Iris pigment epithelial cell (primary cell): ENCODE data around the gene TMEM81.
A peak's percentile ranks its signal among the peaks of the same experiment; 100 is the strongest.

Experiments used
- DNase-seq: peaks from one replicate; pipeline ENCODE4 v3.0.0-alpha.2; 2011; ENCODE audit warnings: low read depth

The TMEM81 gene, protein sequence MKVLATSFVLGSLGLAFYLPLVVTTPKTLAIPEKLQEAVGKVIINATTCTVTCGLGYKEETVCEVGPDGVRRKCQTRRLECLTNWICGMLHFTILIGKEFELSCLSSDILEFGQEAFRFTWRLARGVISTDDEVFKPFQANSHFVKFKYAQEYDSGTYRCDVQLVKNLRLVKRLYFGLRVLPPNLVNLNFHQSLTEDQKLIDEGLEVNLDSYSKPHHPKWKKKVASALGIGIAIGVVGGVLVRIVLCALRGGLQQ

GRCh38 chr1:205084360-205084759 is at the start of gene TMEM81:
Gene TMEM81, minus strand, starts transcription at chr1:205084460. Its CDS starts 140 bp downstream, at chr1:205084320.
- DNase-seq, result no peak

- DNase-seq, result no peak
Measured at GRCh38 chr1:205133287-205133686, 49.0 kb upstream of the TMEM81 start.

- DNase-seq, result no peak
Measured at GRCh38 chr1:205129447-205130029, 45.3 kb upstream of the TMEM81 start.

DNA sequence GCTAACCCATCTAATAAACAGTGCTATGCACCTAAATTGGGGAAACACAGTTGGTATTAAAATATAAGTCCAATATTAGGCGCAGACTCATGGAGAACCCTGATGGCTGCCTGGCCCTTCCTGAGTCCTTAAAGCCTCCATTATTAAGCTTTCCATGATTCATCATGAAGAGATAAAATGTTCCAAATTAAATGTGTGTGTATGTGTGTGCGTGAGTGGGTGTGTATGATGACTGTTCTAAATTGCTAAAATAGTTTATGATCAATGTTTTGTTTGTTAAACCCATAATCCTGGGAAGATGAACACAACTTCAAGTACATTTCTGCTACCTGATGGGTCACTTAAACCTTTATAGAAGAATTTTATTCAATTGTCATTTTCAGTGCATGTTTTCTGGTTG is 43.8 kb upstream of the TMEM81 start:
- DNase-seq, result no peak

GRCh38 chr1:205127646-205128045 is 43.4 kb upstream of the TMEM81 start:
- no peak for DNase-seq

- no peak for DNase-seq
Measured at GRCh38 chr1:205124726-205125125, 40.5 kb upstream of the TMEM81 start.

GRCh38 chr1:205122489-205122882 is 38.2 kb upstream of the TMEM81 start:
- no peak for DNase-seq

DNA sequence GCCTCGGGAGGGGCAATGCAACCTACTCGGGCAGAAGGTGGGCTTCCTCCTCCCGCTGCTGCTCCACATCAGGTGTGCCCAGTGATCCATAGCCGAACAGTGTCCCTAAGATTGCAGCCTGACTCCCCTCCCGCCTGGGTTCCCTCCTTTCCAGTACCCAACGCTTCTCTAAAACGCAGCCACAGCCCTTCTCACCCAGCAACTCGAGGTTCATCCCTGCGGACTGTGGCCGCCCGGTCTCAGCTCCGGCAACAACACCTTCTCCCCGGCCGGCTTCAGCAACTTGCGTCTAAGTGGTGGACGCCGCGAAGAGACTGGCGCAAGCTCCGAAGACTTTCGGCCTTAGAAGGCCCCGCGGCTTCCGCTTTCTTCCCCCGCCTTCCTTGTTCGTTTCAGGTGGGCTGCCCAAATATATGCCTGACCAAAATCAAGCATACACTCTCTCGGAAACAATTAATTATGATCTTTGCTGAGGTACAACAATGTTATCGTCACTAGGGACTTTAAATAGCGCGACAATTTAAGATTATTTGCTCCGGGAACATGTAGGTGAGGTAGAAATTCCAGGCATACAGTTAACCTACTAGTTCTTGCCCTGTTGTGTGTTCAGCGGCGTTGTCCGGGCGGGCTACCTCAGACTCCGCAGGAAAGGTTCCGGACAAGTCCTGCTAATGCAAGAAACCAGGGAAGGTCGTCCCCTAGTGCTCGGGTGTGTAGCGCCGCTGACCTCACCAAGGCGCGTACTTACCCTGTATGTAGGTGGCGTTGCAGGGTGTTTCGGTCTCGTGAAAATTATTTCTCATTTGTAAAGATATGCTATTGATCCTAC is 37.6 kb upstream of the TMEM81 start, which contains the start of gene RBBP5:
Gene RBBP5 (minus strand): TSS at position 319 of the 829 bp plus-strand sequence. CDS start 105 bp downstream, at position 214.
- DNase-seq, result peak; percentile 99

GRCh38 chr1:205118752-205119151 is 34.5 kb upstream of the TMEM81 start:
- DNase-seq, result no peak

GRCh38 chr1:205111354-205111753 is 27.1 kb upstream of the TMEM81 start:
- DNase-seq, result no peak

- no peak for DNase-seq
Measured at GRCh38 chr1:205109711-205110110, 25.5 kb upstream of the TMEM81 start.

DNA sequence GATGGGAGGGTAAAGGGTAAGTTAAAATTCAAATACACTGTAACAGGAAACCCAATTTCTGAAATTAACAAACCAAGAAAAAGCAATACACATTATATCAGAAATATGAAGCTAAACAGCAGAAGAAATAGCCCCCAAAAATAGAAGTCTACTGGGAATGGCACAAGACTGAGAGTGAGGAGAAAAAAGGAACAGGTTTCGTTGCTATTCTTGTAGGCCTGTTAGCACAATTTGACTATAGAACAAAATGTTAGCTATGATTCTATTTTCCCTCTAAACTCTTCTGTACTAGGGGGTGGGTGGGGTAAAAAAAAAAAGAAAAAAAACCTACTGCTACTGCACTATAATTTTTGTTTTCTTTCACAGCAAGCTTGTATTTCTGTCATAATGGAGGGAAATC is 25.0 kb upstream of the TMEM81 start:
- no peak for DNase-seq

DNA sequence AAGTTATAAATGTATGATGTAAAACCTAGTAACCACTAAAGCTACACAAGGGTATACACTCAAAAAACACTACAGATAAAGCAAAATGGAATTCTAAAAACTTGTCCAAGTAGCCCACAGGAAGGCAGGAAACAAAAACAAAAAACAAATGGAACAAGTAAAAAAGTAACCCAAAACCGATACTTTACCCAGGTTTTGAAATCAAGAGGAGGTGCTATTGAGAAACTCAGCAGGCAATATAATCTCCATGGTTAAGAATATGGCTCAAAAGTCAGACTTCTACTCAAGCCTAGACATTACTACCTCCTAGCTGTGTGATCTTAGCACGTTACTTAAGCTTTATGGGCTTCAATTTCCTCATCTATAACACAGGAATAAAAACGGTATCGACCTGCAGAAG is 24.2 kb upstream of the TMEM81 start:
- DNase-seq, result peak; percentile 4

- no peak for DNase-seq
Measured at GRCh38 chr1:205107327-205107726, 23.1 kb upstream of the TMEM81 start.

GRCh38 chr1:205102404-205102803 is 18.1 kb upstream of the TMEM81 start:
- DNase-seq, result no peak

- DNase-seq, result no peak
Measured at GRCh38 chr1:205098242-205098641, 14.0 kb upstream of the TMEM81 start.

DNA sequence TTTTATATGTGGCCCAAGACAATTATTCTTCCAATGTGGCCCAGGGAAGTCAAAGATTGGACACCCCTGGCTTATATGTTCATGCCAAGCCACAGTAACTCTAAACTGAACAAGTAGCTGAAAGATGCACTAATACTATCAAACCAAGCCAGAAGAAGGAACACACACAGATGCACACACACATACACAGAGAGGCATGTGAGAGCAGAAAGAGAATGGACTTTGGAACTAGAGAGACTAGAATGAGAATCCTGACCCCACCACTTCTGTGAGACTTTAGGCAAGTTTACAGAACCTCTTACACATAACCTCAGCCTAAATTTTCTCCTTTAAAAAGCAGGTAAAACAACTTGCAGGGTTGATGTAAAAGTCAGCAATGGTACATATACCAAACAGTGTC is 11.2 kb upstream of the TMEM81 start:
- no peak for DNase-seq

DNA sequence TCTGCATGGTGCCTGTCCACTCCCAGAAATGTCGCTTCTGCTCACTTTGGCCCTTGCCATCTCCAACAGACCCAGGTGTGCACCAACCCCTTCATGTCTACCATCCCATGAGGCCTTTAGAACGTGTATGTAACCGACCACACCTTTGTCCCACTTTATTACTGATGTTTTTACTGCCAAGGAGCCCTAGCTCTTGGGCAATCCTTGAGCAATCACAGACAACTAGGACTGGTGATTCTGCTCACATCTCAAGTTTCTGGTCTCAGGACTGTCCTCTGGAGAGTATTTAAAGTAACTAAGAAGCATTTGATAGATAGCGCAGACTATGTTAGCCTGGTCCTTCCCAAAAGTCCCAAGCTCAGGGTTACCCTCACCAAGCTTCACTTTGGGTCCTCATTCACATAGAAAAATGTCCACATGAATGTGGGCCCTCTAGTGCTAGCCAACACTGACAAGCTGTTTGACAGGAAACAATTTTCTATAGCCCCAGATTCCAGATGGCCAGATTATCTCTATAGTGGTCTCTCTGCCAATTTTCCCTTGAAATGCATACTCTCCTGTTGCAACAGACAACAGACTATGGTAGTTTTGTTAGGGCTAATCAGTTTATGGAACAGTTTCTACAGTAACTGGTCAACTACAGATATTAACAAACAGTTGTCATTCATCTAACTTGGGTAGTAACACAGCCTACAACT is 6.9 kb upstream of the TMEM81 start:
- DNase-seq, result peak; percentile 80

DNA sequence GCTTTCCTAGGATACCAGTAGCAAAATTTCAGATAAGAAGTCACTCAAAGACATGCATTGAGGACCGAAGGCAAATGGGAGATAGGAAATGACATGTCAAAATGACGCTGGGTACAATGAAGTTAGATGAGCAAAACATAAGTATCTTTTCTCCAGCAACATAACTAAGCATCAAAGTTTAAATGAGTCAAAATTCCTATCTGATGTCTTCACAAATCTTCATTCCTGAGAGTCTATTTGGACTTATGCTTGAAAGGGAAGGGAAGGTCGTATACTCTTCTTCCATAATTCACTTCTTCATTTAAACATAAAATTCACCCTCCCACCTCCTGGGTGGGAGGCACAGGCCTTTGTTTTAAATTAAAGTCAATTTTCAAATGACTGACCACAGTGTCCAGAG is 4.1 kb upstream of the TMEM81 start:
- peak; percentile 6 for DNase-seq

DNA sequence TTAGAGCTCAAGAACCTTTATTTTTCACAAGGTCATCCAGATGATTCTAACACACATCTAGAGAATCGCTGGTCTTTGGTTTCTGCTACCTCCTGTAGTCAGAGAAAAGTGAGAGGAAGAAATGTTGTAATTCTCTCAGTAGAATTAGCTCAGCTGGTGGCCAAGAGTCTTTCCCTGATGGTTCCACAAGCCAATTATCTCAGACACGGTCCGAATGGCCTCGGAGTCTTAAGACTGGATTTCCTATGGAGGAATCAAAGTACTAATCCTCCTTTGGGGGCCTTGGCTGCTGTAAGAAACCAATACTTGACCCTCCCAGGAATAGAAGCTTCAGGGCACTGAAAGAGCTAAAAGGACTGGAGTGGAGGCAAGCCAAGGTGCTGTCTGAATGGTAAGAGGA is 1.8 kb downstream of the TMEM81 start:
- no peak for DNase-seq

- DNase-seq, result peak; percentile 28
Measured at GRCh38 chr1:205077934-205078311, 6.3 kb downstream of the TMEM81 start.

DNA sequence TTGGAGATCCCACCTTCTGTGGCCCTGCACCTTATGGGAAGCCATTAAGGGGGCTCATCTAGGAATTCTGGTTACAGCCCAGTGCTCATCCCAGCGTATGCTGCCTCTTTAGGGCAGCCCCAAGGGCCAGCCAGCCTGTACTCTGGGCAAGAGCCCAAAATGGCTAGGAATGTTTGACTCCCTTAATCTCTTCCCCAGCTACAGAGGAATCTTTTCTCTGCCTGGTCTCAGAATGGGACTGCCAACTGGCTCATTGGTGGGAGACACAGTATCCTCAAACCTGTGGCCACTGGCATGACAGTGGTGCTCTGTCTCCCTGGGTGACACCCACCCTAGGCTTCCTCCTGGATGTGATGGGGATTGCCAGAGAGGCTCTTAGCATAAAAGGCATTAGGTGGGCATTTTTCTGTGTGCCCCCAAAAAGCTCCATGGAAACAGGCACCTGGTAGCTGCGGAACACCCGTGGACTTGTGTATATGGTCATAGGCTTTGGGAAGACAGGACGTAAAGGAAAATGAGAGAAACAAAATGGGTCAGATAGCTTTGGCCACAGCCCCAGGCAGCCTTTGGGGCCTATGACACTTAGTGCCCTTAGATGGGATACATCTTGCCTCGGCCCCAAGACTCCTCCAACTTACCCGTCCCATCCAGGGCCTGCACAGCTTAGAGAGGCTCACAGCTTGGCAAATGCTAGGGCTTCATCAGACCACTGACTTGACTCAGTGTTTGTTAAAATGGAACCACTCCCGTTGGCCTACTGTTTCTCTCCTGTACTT is 6.9 kb downstream of the TMEM81 start:
- DNase-seq, result no peak
